ENCODE measurements around the gene SLC24A4.

GRCh38 chr14:92323011-92323915 lies at the start of gene SLC24A4:
- TF ChIP-seq CTCF (conservative IDR thresholded peaks at IDR 0.05; ENCODE audit: low read depth, low read length) (no peak), EZH2phosphoT487 (IDR thresholded peaks at IDR 0.05; ENCODE audit: borderline replicate concordance, low read length) (no peak; the same call in 1 of the 2 replicates), EZH2 (IDR thresholded peaks at IDR 0.05; ENCODE audit: low read length, unreplicated experiment) (no peak)
